NCI-H526 treated with DMSO at 0.1 percent for 48 hours (cell line): ENCODE data around the gene ULK4.
"Not testable (repeated sequence)": the region's sequence is repeated elsewhere in the genome, so short reads cannot be mapped to it uniquely, and the experiment has no call there.

Experiments
- DNase-seq: peaks from one replicate; lab custom pipeline; 2025; lab: John Stamatoyannopoulos, UW

The ULK4 gene

GRCh38 chr3:41960826-41961750 lies 815 bp downstream of the ULK4 start:
- DNase-seq, result peak; percentile 48

- no peak for DNase-seq
Measured at GRCh38 chr3:41956574-41956973, 5.3 kb downstream of the ULK4 start.

- DNase-seq, result no peak
Measured at GRCh38 chr3:41955192-41955591, 6.7 kb downstream of the ULK4 start.

GRCh38 chr3:41943311-41943843 lies 18.5 kb downstream of the ULK4 start:
- DNase-seq, result no peak

- DNase-seq, result no peak
Measured at GRCh38 chr3:41940393-41940792, 21.5 kb downstream of the ULK4 start.

GRCh38 chr3:41936384-41936783 lies 25.5 kb downstream of the ULK4 start:
- no peak for DNase-seq

- no peak for DNase-seq
Measured at GRCh38 chr3:41933154-41933676, 28.7 kb downstream of the ULK4 start.

GRCh38 chr3:41932464-41932863 lies 29.4 kb downstream of the ULK4 start:
- DNase-seq, result no peak

- no peak for DNase-seq
Measured at GRCh38 chr3:41920406-41920965, 41.4 kb downstream of the ULK4 start.

- DNase-seq, result no peak
Measured at GRCh38 chr3:41915353-41915752, 46.5 kb downstream of the ULK4 start.

GRCh38 chr3:41912280-41912679 lies 49.6 kb downstream of the ULK4 start:
- no peak for DNase-seq

GRCh38 chr3:41907330-41908073 lies 54.4 kb downstream of the ULK4 start:
- no peak for DNase-seq

GRCh38 chr3:41900265-41900664 lies 61.6 kb downstream of the ULK4 start:
- no peak for DNase-seq

GRCh38 chr3:41898631-41899030 lies 63.3 kb downstream of the ULK4 start:
- no peak for DNase-seq

- peak; percentile 7 for DNase-seq
Measured at GRCh38 chr3:41893977-41894376, 67.9 kb downstream of the ULK4 start.

GRCh38 chr3:41888368-41889076 lies 73.4 kb downstream of the ULK4 start:
- peak; percentile 5 for DNase-seq

GRCh38 chr3:41882956-41883355 lies 78.9 kb downstream of the ULK4 start:
- DNase-seq, result no peak

- peak; percentile 9 for DNase-seq
Measured at GRCh38 chr3:41881233-41881821, 80.6 kb downstream of the ULK4 start.

- DNase-seq, result no peak
Measured at GRCh38 chr3:41880387-41880786, 81.5 kb downstream of the ULK4 start.

- DNase-seq, result not testable (repeated sequence)
Measured at GRCh38 chr3:41877741-41878140, 84.2 kb downstream of the ULK4 start.

- DNase-seq, result no peak
Measured at GRCh38 chr3:41874022-41874421, 87.9 kb downstream of the ULK4 start.
